RWPE1 (cell line): ENCODE measurements around the gene PLVAP.

ENCODE experiments used
- CTCF ChIA-PET: fragments of 350-600 bp; sonication (Branson Sonifier 250); formaldehyde crosslinking; extraction: SDS; loops from one replicate; lab custom pipeline; 2021; lab: Yijun Ruan, JAX
- POLR2A ChIA-PET: fragments of 400-600 bp; formaldehyde crosslinking; extraction: SDS; loops from one replicate; lab custom pipeline; 2020; ENCODE audit warnings: antibody characterized with exemption; ENCODE audit not compliant: low non-redundant PET; lab: Yijun Ruan, JAX
- DNase-seq: peaks from one replicate; pipeline ENCODE4 v3.0.0; 2012; ENCODE audit warnings: low spot score
- H3K27ac ChIP-seq: fragments of 450-650 bp; 2 replicates; pipeline ENCODE4 v1.5.1; 2017
- CTCF ChIP-seq: fragments of 450-650 bp; conservative IDR thresholded peaks from 2 replicates; pipeline ENCODE4 v1.5.1; 2017; ENCODE audit warnings: low read depth, mild to moderate bottlenecking

Gene PLVAP

GRCh38 chr19:17309965-17310461, 67.1 kb downstream of the PLVAP start:
- DNase-seq = no peak
- ChIA-PET POLR2A (no interaction called here), CTCF (no interaction called here)
- peak overlapping the region; percentile 98 for H3K27ac ChIP-seq
- no peak for TF ChIP-seq CTCF

- CTCF ChIA-PET = interaction anchor here (0.6 kb wide), 1 partner anchor 75 kb away, joined by 3 read pairs; no protein-coding TSS in a partner anchor
- no peak for TF ChIP-seq CTCF
- H3K27ac ChIP-seq = peak within 1 kb of the TSS; percentile 98
- POLR2A ChIA-PET = no interaction called here
- peak; percentile 98 for DNase-seq
Observed at GRCh38 chr19:17309198-17309964, 67.8 kb downstream of the PLVAP start, which contains the start of gene DDA1. Gene DDA1 (plus strand): TSS chr19:17309563. CDS start chr19:17309655, 92 bp downstream.

- CTCF ChIA-PET = no interaction called here
- POLR2A ChIA-PET = interaction anchor here (0.6 kb wide), 2 partner anchors 37 to 64 kb away, joined by 3 to 4 read pairs; no protein-coding TSS in a partner anchor
- no peak for DNase-seq
- no peak for TF ChIP-seq CTCF
- peak overlapping the region; percentile 98 for H3K27ac ChIP-seq
Observed at GRCh38 chr19:17307876-17308377, 69.2 kb downstream of the PLVAP start.

- POLR2A ChIA-PET = no interaction called here
- CTCF ChIA-PET = interaction anchor here (0.6 to 1.7 kb wide), 3 partner anchors 14 to 138 kb away, joined by 3 to 9 read pairs (median 3); no protein-coding TSS in a partner anchor
- no peak for TF ChIP-seq CTCF
- H3K27ac ChIP-seq = peak overlapping the region; percentile 98
- DNase-seq = no peak
Observed at GRCh38 chr19:17306285-17306714, 70.8 kb downstream of the PLVAP start.

- ChIA-PET CTCF (interaction anchor here (0.7 to 1.7 kb wide), 5 partner anchors 12 to 81 kb away, joined by 3 to 9 read pairs (median 3); partner anchors contain the start of gene ANO8), POLR2A (interaction anchor here (0.5 kb wide), 1 partner anchor 118 kb away, joined by 4 read pairs; no protein-coding TSS in a partner anchor)
- peak; percentile 97 for TF ChIP-seq CTCF
- peak; percentile 96 for DNase-seq
- H3K27ac ChIP-seq = peak within 1 kb of the TSS; percentile 98
Observed at GRCh38 chr19:17305517-17306284, 71.4 kb downstream of the PLVAP start, which contains the start of gene MRPL34. Gene MRPL34 (plus strand): TSS chr19:17305872. CDS start chr19:17305893, 21 bp downstream.

- CTCF ChIA-PET = interaction anchor here (0.6 to 1.7 kb wide), 6 partner anchors 12 to 107 kb away, joined by 3 to 9 read pairs (median 3); partner anchors contain the start of gene ANO8
- H3K27ac ChIP-seq = peak overlapping the region; percentile 98
- POLR2A ChIA-PET = interaction anchor here (0.5 kb wide), 1 partner anchor 118 kb away, joined by 4 read pairs; no protein-coding TSS in a partner anchor
- TF ChIP-seq CTCF = no peak
- DNase-seq = no peak
Observed at GRCh38 chr19:17305216-17305516, 72.0 kb downstream of the PLVAP start.
